HL-60 (cell line): ENCODE measurements around the gene IFIT2.

Experiments
- DNase-seq, 2 experiments: peaks; one replicate each; pipeline ENCODE4 v3.0.0-alpha.2; 2010 to 2020; ENCODE audit warnings: low read depth in 1 of 2, low spot score in 1 of 2
- H3K27ac ChIP-seq: fragments of 250-450 bp; sonication (Bioruptor Pico); replicated peaks from 2 replicates; pipeline ENCODE4 v1.5.1; 2020; ENCODE audit warnings: mild to moderate bottlenecking, moderate library complexity
- H3K27me3 ChIP-seq: fragments of 250-450 bp; sonication (Bioruptor Pico); 2 replicates; pipeline ENCODE4 v1.5.1; 2021; ENCODE audit warnings: mild to moderate bottlenecking, moderate library complexity; ENCODE audit not compliant: insufficient read depth, poor library complexity, severe bottlenecking
- H3K4me3 ChIP-seq: replicated peaks from 2 replicates; pipeline ENCODE4 v1.5.1; 2011; ENCODE audit warnings: mild to moderate bottlenecking, control low read depth, low read length; ENCODE audit not compliant: insufficient read depth
- GABPA ChIP-seq: IDR thresholded peaks from 2 replicates; pipeline ENCODE4 v1.6.1; 2012; ENCODE audit warnings: low read depth
- POLR2AphosphoS5 ChIP-seq: IDR thresholded peaks from 2 replicates; pipeline ENCODE4 v1.6.1; 2012; ENCODE audit warnings: low read depth
- SPI1 ChIP-seq: IDR thresholded peaks from 2 replicates; pipeline ENCODE4 v1.6.1; 2012; ENCODE audit warnings: low read depth, mild to moderate bottlenecking, borderline replicate concordance
- TF ChIP-seq, protein P1 (sequence below): IDR thresholded peaks from 2 replicates; pipeline ENCODE4 v1.6.1; 2012; ENCODE audit warnings: low read depth; ENCODE audit not compliant: insufficient replicate concordance
- TF ChIP-seq, protein P2 (sequence below): IDR thresholded peaks from one replicate; pipeline ENCODE4 v1.5.1; 2011; ENCODE audit warnings: low read length, control low read depth, inconsistent platforms; ENCODE audit not compliant: insufficient read depth

IFIT2 gene

DNA sequence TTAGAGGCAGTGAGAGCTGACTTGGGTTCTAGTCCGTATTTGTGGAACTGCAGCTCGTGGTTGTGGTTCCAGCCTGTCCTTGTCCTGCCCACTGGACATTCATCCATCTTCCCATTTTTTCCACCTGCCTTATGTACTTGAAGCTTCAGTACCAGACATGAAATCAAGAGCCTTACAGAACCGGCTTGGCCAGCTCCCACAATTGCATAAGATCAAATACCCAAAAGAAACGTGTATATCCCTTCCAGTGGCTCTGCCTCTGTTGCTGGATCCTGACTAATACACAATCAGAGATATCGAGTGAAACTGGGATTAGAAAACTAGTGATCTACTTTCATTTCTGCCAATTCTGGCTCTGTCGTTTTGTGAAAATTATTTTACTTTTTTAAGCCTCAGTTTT lies 26.5 kb upstream of the IFIT2 start:
- Histone ChIP-seq H3K27me3 (no peaks in the 10 kb centered on the region), H3K27ac (no peak overlapping the region), H3K4me3 (no peak overlapping the region)
- no peak for DNase-seq
- TF ChIP-seq GABPA (no peak), POLR2AphosphoS5 (no peak), SPI1 (no peak)
- TF ChIP-seq, protein P1, sequence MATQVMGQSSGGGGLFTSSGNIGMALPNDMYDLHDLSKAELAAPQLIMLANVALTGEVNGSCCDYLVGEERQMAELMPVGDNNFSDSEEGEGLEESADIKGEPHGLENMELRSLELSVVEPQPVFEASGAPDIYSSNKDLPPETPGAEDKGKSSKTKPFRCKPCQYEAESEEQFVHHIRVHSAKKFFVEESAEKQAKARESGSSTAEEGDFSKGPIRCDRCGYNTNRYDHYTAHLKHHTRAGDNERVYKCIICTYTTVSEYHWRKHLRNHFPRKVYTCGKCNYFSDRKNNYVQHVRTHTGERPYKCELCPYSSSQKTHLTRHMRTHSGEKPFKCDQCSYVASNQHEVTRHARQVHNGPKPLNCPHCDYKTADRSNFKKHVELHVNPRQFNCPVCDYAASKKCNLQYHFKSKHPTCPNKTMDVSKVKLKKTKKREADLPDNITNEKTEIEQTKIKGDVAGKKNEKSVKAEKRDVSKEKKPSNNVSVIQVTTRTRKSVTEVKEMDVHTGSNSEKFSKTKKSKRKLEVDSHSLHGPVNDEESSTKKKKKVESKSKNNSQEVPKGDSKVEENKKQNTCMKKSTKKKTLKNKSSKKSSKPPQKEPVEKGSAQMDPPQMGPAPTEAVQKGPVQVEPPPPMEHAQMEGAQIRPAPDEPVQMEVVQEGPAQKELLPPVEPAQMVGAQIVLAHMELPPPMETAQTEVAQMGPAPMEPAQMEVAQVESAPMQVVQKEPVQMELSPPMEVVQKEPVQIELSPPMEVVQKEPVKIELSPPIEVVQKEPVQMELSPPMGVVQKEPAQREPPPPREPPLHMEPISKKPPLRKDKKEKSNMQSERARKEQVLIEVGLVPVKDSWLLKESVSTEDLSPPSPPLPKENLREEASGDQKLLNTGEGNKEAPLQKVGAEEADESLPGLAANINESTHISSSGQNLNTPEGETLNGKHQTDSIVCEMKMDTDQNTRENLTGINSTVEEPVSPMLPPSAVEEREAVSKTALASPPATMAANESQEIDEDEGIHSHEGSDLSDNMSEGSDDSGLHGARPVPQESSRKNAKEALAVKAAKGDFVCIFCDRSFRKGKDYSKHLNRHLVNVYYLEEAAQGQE: no peak
- TF ChIP-seq, protein P2, sequence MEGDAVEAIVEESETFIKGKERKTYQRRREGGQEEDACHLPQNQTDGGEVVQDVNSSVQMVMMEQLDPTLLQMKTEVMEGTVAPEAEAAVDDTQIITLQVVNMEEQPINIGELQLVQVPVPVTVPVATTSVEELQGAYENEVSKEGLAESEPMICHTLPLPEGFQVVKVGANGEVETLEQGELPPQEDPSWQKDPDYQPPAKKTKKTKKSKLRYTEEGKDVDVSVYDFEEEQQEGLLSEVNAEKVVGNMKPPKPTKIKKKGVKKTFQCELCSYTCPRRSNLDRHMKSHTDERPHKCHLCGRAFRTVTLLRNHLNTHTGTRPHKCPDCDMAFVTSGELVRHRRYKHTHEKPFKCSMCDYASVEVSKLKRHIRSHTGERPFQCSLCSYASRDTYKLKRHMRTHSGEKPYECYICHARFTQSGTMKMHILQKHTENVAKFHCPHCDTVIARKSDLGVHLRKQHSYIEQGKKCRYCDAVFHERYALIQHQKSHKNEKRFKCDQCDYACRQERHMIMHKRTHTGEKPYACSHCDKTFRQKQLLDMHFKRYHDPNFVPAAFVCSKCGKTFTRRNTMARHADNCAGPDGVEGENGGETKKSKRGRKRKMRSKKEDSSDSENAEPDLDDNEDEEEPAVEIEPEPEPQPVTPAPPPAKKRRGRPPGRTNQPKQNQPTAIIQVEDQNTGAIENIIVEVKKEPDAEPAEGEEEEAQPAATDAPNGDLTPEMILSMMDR: no peak

DNA sequence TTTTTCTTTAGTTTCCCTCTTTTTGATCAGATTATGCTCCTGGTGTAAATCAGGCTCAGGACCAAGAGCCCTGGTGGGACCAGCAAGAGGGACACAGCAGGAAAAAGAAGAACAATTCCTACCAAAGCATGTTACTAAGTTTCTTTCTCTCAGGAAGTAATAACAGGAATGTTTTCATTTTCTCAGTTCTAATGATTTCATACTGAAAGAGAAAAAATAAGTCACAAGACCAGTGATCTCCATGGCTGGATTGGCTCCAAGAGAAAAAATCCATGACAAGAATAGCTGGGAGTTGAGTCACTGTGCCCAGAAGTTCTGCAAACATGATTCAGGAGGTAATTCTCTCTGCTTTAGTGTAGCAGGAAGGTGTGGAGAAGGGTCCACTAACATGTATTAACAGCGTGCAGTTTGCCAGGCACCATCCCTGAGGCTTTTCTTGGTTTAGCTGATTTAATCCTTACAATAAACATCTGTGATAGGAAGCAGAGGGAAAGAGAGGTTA lies 23.8 kb upstream of the IFIT2 start:
- H3K27ac ChIP-seq: no peak overlapping the region
- TF ChIP-seq, protein P2: no peak
- TF ChIP-seq GABPA (no peak), SPI1 (no peak), POLR2AphosphoS5 (no peak)
- TF ChIP-seq, protein P1: no peak
- no peaks in the 10 kb centered on the region for H3K27me3 ChIP-seq
- H3K4me3 ChIP-seq: no peak overlapping the region
- DNase-seq: no peak

DNA sequence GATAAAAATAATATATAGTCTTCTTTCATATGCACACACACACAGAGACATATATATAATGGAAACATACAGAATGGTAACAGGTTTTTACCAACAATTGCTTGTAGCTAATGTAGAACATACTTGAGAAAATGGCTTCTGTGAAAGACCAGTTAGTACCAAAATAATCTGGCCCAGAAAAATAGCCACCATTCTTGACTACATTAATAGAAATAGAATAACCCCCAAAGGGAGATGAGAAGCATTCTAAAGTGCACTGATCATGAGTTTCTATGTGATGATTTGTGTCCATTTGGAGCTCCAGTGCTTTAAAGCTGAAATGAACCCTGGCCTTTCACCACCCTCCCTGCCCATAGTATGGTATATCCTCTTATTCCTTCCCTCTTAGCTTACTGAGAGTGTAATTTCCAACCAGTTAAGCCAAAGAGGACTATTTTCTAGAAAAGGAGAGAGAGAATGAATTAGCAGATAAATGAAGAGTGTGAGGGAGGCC lies 22.9 kb upstream of the IFIT2 start:
- Histone ChIP-seq H3K27ac (no peak overlapping the region), H3K4me3 (no peak overlapping the region), H3K27me3 (no peaks in the 10 kb centered on the region)
- TF ChIP-seq, protein P1: no peak
- TF ChIP-seq GABPA (no peak), POLR2AphosphoS5 (no peak), SPI1 (no peak)
- TF ChIP-seq, protein P2: no peak
- no peak for DNase-seq
